Central memory CD8-positive, alpha-beta T cell (primary cell): ENCODE measurements around the gene CXCL13.
"Not testable (repeated sequence)": the region's sequence is repeated elsewhere in the genome, so short reads cannot be mapped to it uniquely, and the experiment has no call there.

Experiments
- ATAC-seq: fragments of 150-1000 bp; cut with Tn5 transposase; replicated peaks from 2 replicates; pipeline ENCODE4 v1.10.0; 2022; ENCODE audit warnings: mild to moderate bottlenecking, moderate FRiP score, moderate number of reproducible peaks; ENCODE audit not compliant: poor library complexity, severe bottlenecking; ENCODE audit errors: extremely low read depth
- DNase-seq, 2 donors: peaks; one replicate each; pipeline ENCODE4 v3.0.0; 2021; ENCODE audit warnings: low spot score in 2 of 2
- H3K27ac Mint-ChIP-seq: one replicate; pipeline ENCODE4 v1.8.0; 2022; ENCODE audit warnings: low read depth, mild to moderate bottlenecking, moderate library complexity, mixed read lengths
- H3K27me3 Mint-ChIP-seq: one replicate; pipeline ENCODE4 v1.8.0; 2022; ENCODE audit warnings: mixed read lengths
- H3K36me3 Mint-ChIP-seq: one replicate; pipeline ENCODE4 v1.8.0; 2022; ENCODE audit warnings: mild to moderate bottlenecking, moderate library complexity, mixed read lengths; ENCODE audit not compliant: insufficient read depth
- H3K4me1 Mint-ChIP-seq: one replicate; pipeline ENCODE4 v1.8.0; 2022; ENCODE audit warnings: mixed read lengths
- H3K4me3 Mint-ChIP-seq: one replicate; pipeline ENCODE4 v1.8.0; 2022; ENCODE audit warnings: mild to moderate bottlenecking, moderate library complexity, mixed read lengths
- H3K9me3 Mint-ChIP-seq: one replicate; pipeline ENCODE4 v1.8.0; 2022; ENCODE audit warnings: mixed read lengths

CXCL13 gene, protein sequence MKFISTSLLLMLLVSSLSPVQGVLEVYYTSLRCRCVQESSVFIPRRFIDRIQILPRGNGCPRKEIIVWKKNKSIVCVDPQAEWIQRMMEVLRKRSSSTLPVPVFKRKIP

DNA sequence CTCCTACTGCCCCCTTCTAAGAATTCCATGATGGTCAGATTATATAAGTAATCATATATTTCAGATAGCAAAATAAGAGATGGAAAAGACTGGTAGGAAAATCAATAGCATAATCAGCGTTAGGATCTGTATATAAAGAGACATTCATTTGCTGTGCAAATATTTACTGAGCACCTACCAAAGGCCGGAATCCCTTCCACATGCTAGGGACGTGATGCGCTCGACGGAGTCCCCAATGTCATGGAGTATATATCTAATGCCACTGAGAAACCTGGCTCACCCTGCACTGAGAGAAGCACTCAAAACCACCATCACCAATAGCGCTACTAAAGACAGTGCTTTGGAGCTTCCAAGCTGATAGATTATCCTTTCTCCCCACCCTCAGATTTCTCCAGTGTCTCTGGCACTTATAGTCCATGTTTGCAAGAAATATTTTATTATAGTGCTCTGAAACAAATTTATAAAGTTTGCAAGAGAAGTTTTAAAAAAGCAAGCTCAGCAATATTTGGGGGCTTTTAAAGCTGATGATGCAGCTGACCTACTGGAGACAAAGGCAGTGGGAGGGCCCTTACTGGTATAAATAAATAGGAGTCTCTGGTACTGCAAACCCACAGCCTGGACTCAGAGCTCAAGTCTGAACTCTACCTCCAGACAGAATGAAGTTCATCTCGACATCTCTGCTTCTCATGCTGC is at the start of gene CXCL13:
CXCL13 (plus strand) TSS at position 611 of the 693 bp plus-strand sequence; CDS start at position 657, 46 bp downstream.
- no peaks in the 10 kb centered on the region for H3K9me3 Mint-ChIP-seq

DNA sequence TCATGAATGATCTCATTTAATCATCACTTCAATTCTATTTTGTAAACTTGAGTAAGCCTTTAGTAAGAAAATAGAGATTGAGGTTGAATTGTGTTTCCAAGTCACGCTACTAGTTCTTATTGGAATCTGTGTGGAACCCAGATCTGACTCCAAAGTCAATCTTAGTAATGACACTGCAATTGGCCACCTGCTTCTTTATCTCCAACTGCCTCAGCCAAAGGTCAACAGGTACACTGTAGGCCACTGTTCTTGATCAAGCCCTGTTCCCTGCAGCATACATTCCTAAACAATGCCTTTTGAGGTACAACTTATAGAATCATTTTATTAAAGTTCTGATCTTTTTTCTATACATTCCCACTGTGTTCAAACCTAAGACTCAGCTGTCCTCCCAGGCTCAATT is 45.5 kb upstream of the CXCL13 start:
- H3K4me1 Mint-ChIP-seq: no peaks in the 10 kb centered on the region
- H3K27ac Mint-ChIP-seq: no peak overlapping the region
- no peak for ATAC-seq
- peaks cover 13% of the 10 kb centered on the region for H3K27me3 Mint-ChIP-seq
- no peak overlapping the region for H3K4me3 Mint-ChIP-seq
- peaks cover 1% of the 10 kb centered on the region for H3K36me3 Mint-ChIP-seq
- H3K9me3 Mint-ChIP-seq: no peaks in the 10 kb centered on the region
- DNase-seq: no peak

More for the DNA sequence above, at the start of gene CXCL13:
- no peaks in the 10 kb centered on the region for H3K4me1 Mint-ChIP-seq
- H3K27ac Mint-ChIP-seq: no peak within 1 kb of the TSS
- H3K36me3 Mint-ChIP-seq: no peaks in the 10 kb centered on the region
- no peak for DNase-seq
- ATAC-seq: no peak
- H3K27me3 Mint-ChIP-seq: peaks cover 8% of the 10 kb centered on the region
- no peak within 1 kb of the TSS for H3K4me3 Mint-ChIP-seq

DNA sequence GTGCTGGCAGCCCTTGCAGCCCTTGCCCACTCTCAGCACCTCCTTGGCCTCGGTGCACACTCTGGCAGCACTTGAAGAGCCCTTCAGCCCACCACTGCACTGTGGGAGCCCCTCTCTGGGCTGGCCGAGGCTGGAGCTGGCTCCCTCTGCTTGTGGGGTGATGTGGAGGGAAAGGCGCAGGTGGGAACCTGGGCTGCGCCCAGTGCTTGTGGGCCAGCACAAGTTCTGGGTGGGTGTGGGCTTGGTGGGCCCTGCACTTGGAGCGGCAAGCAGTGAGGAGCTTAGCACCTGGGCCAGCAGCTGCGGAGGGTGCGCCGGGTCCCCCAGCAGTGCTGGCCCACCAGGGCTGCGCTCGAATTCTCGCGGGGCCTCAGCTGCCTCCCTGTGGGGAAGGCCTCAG is 43.9 kb upstream of the CXCL13 start:
- H3K9me3 Mint-ChIP-seq, ATAC-seq: not testable (repeated sequence)

DNA sequence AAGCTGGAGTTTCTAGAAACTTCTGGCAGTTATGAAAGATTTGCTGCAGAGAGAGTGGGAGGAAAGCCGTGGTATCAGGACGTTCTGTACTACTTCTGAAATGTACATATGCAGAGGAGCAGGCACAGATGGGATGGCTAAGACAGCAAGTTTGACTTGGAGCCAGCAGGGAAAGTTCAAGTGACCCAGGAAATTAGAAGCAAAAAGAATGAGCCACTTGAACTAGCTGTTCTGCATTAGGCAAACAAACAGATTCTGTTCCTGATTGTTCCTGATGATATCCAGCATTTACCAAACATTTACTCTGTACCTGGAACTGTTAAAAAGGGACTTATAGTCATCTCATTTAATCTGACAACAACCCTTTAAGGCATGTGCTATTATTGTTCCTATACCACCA is 41.4 kb upstream of the CXCL13 start:
- no peaks in the 10 kb centered on the region for H3K9me3 Mint-ChIP-seq
- H3K27me3 Mint-ChIP-seq: peaks cover 34% of the 10 kb centered on the region
- H3K4me1 Mint-ChIP-seq: no peaks in the 10 kb centered on the region
- ATAC-seq (no peak), DNase-seq (no peak)
- no peak overlapping the region for H3K27ac Mint-ChIP-seq
- no peaks in the 10 kb centered on the region for H3K36me3 Mint-ChIP-seq
- no peak overlapping the region for H3K4me3 Mint-ChIP-seq

More for the DNA sequence above, 43.9 kb upstream of the CXCL13 start:
- not testable (repeated sequence) for H3K36me3 Mint-ChIP-seq, DNase-seq, H3K4me1 Mint-ChIP-seq, H3K27ac Mint-ChIP-seq, H3K4me3 Mint-ChIP-seq
- peaks cover 13% of the 10 kb centered on the region for H3K27me3 Mint-ChIP-seq

DNA sequence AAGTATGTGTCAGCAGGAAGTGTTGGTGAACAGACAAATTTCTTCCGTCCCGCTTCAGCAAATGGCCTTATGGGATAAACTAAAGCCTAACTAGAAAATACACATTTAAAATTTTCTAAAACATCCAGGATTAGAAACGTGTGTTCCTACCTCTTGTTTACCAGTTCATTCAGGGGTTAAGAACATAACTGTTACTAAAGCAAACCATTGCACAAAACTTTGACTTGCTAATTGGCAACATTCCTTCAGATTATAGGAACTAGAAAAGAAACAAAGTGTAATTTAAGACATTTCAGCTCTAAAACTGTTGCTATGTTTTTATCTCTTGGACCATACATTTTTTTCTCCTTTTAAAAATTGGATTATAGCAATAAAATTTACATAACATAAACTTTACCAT is 39.5 kb upstream of the CXCL13 start:
- no peak for ATAC-seq
- DNase-seq: no peak
- Mint-ChIP-seq H3K27me3 (peaks cover 41% of the 10 kb centered on the region), H3K9me3 (no peaks in the 10 kb centered on the region), H3K4me3 (no peak overlapping the region), H3K27ac (no peak overlapping the region), H3K36me3 (no peaks in the 10 kb centered on the region), H3K4me1 (no peaks in the 10 kb centered on the region)

DNA sequence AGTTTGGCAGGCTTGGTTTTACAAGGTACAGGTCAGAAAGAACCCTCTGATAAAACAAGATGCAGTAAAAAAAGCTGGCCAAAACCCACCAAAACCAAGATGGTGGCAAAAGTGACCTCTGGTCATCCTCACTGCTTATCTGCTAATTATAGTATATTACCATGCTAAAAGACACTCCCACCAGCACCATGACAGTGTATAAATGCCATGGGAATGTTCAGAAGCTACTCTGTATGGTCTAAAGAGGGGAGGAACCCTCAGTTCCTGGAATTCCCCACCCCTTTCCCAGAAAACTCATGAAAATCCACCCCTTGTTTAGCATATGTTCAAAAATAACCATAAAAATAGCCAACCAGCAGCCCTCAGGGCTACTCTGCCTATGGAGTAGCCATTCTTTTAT is 38.1 kb upstream of the CXCL13 start:
- H3K9me3 Mint-ChIP-seq: peaks cover 3% of the 10 kb centered on the region
- DNase-seq: no peak
- no peaks in the 10 kb centered on the region for H3K4me1 Mint-ChIP-seq
- no peak for ATAC-seq
- no peak overlapping the region for H3K4me3 Mint-ChIP-seq
- H3K27me3 Mint-ChIP-seq: peaks cover 41% of the 10 kb centered on the region
- no peaks in the 10 kb centered on the region for H3K36me3 Mint-ChIP-seq
- no peak overlapping the region for H3K27ac Mint-ChIP-seq

DNA sequence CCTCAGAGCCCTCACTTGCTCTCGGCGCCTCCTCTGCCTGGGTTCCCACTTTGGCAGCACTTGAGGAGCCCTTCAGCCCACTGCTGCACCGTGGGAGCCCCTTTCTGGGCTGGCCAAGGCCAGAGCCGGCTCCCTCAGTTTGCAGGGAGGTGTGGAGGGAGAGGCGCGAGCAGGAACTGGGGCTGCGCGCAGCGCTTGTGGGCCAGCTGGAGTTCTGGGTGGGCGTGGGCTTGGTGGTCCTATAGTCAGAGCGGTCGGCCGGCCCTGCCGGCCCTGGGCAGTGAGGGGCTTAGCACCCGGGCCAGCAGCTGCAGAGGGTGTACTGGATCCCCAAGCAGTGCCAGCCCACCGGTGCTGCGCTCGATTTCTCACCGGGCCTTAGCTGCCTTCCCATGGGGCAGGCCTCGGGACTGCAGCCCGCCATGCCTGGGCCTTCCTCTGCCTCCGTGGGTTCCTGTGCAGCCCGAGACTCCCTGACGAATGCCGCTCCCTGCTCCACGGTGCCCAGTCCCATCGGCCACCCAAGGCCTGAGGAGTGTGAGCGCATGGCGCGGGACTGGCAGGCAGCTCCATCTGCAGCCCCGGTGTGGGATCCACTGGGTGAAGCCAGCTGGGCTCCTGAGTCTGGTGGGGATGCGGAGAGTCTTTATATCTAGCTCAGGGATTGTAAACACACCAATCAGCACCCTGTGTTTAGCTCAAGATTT is 35.0 kb upstream of the CXCL13 start:
- not testable (repeated sequence) for H3K27ac Mint-ChIP-seq, ATAC-seq

DNA sequence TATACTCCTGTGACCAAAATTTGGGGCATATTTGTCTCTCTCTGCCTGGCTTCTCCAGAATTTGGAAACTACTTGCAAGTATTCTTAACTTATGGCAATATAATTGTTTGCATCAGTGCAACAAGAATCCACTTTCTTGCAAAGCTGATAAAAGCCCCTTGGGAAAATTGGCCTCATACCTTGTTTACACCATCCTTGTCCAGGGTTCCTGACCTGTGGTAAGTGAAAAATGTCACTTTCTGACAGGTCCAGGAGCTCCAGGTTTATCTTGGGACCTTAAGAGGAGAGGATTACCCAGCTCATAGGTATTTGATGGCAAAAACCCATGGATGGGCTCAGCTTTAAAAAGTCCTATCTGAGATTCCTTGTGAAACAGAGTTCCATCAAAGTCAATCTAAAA is 29.3 kb upstream of the CXCL13 start:
- Mint-ChIP-seq H3K36me3 (no peaks in the 10 kb centered on the region), H3K27me3 (peaks cover 7% of the 10 kb centered on the region), H3K9me3 (peaks cover 6% of the 10 kb centered on the region), H3K4me1 (no peaks in the 10 kb centered on the region), H3K4me3 (no peak overlapping the region), H3K27ac (no peak overlapping the region)
- DNase-seq (no peak), ATAC-seq (no peak)

More for the DNA sequence above, 35.0 kb upstream of the CXCL13 start:
- peaks cover 28% of the 10 kb centered on the region for H3K27me3 Mint-ChIP-seq
- H3K9me3 Mint-ChIP-seq, H3K4me3 Mint-ChIP-seq, H3K4me1 Mint-ChIP-seq, DNase-seq, H3K36me3 Mint-ChIP-seq: not testable (repeated sequence)

DNA sequence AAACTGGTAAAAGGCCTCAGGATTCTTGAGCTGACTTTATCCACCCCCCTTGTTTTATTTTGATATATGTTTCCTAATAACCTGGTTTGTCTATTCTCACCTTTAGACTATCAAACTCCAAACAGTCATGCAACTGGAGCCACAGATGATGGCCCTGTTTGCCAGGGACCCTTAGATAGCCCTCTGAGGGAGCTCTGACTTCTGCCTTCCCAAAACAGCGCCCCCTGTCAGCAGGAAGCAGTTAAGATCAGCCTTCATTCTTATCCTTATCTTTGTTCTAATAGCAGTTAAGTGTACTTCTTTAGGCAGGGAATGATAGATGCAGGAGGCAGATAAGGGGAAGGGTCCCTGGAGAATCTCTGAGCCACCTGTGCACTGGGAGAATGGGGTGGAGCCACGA is 27.5 kb upstream of the CXCL13 start:
- no peaks in the 10 kb centered on the region for H3K36me3 Mint-ChIP-seq
- no peak overlapping the region for H3K27ac Mint-ChIP-seq
- H3K4me3 Mint-ChIP-seq: no peak overlapping the region
- H3K27me3 Mint-ChIP-seq: peaks cover 20% of the 10 kb centered on the region
- no peaks in the 10 kb centered on the region for H3K9me3 Mint-ChIP-seq
- no peaks in the 10 kb centered on the region for H3K4me1 Mint-ChIP-seq
- no peak for ATAC-seq
- no peak for DNase-seq

DNA sequence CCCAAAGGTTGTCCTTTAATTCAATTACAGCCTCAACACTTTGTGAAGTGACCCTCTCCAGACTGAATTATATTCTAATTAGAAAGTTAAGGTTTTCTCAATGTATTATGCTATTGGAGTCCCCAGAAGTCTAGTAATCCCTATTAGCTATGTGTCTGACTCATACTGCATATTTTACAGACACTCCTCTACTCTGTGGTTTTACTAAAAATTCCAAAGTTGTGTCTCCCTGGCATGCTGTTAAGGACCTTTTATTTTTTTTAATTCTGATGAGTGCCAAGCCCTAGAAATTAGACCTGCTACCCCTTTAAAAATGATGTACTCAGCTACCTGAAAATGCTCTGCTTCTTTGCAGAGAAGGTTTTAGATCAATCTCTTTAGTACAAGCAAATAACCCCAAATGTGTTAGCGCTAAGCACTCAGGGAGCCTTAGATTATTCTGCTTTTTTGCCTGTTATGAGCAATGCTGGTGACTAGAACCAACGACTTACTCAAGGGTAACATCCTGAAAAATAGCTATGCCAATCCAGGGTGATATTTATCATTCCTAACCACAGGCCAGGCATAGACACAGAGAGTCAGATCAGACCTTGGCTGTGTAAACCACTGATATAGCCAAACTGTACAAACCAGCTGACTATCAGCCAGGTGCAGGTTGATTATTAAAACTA is 26.1 kb upstream of the CXCL13 start:
- Mint-ChIP-seq H3K4me1 (no peaks in the 10 kb centered on the region), H3K4me3 (no peak overlapping the region), H3K36me3 (no peaks in the 10 kb centered on the region), H3K27ac (no peak overlapping the region), H3K27me3 (peaks cover 20% of the 10 kb centered on the region), H3K9me3 (no peaks in the 10 kb centered on the region)
- DNase-seq (no peak), ATAC-seq (no peak)

DNA sequence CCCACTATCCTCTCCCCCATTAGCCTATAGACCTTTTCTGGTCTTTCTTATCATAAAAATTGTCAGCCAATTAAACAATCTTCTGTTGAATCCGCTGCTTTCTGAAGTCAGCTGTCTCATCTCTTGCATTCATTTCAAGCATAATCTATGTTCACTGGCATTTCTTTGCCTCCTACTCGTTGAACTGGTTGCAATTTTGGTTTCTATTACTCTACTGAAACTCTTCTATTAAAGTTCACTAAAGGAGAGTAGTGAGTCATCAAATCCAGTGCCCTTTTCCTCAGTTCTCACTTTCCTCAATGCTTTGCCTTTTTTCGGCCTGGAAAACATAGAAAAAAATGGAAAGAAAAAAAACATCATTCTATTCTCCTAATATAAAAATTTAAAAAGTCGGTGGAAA is 23.9 kb upstream of the CXCL13 start:
- no peaks in the 10 kb centered on the region for H3K9me3 Mint-ChIP-seq
- no peak overlapping the region for H3K4me3 Mint-ChIP-seq
- DNase-seq: no peak
- H3K27ac Mint-ChIP-seq: no peak overlapping the region
- ATAC-seq: no peak
- H3K36me3 Mint-ChIP-seq: no peaks in the 10 kb centered on the region
- H3K27me3 Mint-ChIP-seq: peaks cover 20% of the 10 kb centered on the region
- peaks cover 6% of the 10 kb centered on the region for H3K4me1 Mint-ChIP-seq

DNA sequence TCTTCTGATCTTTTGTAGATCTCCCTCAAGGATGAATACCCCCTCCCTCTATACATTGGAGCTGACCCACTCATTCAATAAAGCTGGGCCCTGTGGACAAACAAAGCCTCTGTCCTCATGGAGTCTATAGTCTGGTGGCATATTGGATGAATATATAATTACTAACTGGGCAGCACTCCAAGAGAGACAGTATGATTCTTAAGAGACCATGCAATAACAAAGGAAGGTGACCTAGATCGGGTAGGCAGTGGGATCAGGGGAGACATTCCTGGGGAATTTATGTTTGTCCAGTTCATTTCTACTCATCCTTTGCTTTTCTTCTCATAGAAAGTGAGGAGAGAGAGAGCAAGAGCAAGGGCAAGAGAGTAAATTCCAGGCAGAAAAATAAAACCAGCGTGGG is 23.5 kb upstream of the CXCL13 start:
- H3K36me3 Mint-ChIP-seq: peaks cover 3% of the 10 kb centered on the region
- no peak overlapping the region for H3K4me3 Mint-ChIP-seq
- peak overlapping the region; percentile 4 for H3K27ac Mint-ChIP-seq
- DNase-seq (no peak), ATAC-seq (no peak)
- H3K9me3 Mint-ChIP-seq: no peaks in the 10 kb centered on the region
- peaks cover 11% of the 10 kb centered on the region for H3K4me1 Mint-ChIP-seq
- peaks cover 20% of the 10 kb centered on the region for H3K27me3 Mint-ChIP-seq
